ENCODE measurements around the gene SNCB.
A peak's percentile ranks its signal among the peaks of the same experiment; 100 is the strongest.

Gene SNCB

DNA sequence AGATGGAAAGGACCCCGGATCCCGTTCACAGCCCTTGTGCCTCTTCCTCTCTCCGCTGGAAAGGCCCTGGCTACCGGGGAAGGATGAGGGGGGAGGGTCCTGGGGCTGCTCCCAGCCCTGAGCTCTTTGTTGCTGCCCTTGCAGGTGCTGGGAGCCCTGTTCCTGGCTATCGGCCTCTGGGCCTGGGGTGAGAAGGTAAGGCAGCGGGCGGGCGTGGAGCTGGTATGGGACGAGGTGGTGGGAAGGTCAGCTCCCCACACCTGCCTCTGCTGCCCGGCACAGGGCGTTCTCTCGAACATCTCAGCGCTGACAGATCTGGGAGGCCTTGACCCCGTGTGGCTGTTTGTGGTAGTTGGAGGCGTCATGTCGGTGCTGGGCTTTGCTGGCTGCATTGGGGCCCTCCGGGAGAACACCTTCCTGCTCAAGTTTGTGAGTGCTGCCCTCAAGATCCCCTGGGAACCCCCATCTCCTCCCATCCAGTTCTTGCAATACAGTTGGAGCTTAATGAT is 21.2 kb upstream of the SNCB start:
- peaks cover 13% of the 10 kb centered on the region for H3K36me3 ChIP-seq (ENCODE audit: control insufficient read depth, insufficient read depth, low read length)
- H3K27ac ChIP-seq (ENCODE audit: low read depth, low read length, severe bottlenecking) = no peak overlapping the region
- H3K9me3 ChIP-seq (ENCODE audit: control insufficient read depth, low read length) = no peaks in the 10 kb centered on the region
- no peak overlapping the region for H3K4me3 ChIP-seq (ENCODE audit: extremely low read depth, insufficient read depth, low read length, poor library complexity, severe bottlenecking)
- H3K4me1 ChIP-seq (ENCODE audit: control insufficient read depth, insufficient read depth, low read length, poor library complexity, severe bottlenecking) = peaks cover 9% of the 10 kb centered on the region
- WGBS, 2 experiments (ENCODE audit: insufficient coverage in 2 of 2) = 83 to 89% methylated on average over 6 to 11 of the region's 17 CpGs

DNA sequence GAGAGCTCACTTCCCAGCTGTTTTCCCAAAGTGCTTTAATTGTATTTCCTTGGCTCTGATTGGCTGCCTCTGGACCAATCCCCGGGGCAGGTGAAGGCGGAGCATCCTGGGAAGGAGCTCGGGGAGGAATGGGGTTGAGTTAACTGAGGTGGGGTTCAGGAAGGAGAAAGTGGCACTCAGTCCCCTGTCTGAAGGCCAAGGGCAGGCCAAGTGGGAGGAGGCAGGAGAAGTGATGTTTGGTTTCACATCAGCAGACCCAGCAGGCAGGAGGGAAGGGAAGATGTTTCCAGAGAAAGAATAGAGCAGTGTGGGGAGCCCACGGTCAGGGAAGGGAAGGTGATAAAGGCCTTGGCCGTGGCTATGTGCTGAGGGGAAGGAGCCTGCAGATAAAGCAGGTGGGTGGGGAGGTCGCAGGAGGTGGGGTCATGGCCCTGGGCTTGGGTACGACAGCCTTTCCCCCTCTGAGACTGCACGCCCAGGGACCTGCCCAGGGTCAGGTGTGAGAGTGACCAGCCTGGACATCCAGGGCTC is 20.1 kb upstream of the SNCB start:
- Histone ChIP-seq H3K4me3 (ENCODE audit: extremely low read depth, insufficient read depth, low read length, poor library complexity, severe bottlenecking) (no peak overlapping the region), H3K36me3 (ENCODE audit: control insufficient read depth, insufficient read depth, low read length) (peaks cover 13% of the 10 kb centered on the region), H3K4me1 (ENCODE audit: control insufficient read depth, insufficient read depth, low read length, poor library complexity, severe bottlenecking) (peaks cover 9% of the 10 kb centered on the region), H3K9me3 (ENCODE audit: control insufficient read depth, low read length) (no peaks in the 10 kb centered on the region), H3K27ac (ENCODE audit: low read depth, low read length, severe bottlenecking) (no peak overlapping the region)
- WGBS, 2 experiments (ENCODE audit: insufficient coverage in 2 of 2) = 73 to 74% methylated on average over 7 to 8 of the region's 8 CpGs

DNA sequence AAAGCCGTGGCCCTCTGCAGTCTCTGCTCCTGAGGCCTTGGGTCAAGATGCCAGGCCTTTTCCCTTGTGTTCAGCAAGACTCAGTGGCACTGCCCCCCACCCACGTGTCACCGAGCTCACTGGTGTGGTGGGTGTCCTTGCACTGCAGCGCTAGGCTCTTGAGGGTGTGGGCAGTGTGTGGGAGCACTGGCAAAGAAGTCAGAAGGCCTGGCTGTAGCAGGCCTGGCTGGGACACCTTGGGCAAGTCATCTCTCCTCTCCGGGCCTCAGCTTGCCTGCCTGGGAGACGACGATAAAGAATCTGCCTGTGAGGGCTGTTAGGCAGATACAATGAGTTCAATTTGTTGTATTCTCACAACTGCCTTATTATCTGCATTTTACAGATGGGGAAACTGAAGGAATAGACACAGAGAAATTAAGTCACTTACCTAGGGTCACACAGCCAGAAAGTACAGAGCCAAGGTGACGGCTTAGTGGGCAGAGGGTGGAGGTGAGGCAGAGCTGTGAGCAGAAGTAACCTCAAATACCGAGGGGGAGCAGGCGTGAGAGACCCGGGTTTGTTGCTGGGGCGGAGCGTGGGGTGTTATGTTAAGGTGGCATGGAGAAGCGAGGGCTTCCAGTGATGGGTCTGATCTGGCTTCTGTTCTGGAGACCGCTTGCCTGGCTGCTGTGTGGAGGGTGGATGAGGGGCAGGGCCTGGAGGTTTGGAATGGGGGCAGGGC is 18.3 kb upstream of the SNCB start:
- WGBS, 2 experiments (ENCODE audit: insufficient coverage in 2 of 2) = 85 to 92% methylated on average over 11 to 12 of the region's 15 CpGs
- H3K4me3 ChIP-seq (ENCODE audit: extremely low read depth, insufficient read depth, low read length, poor library complexity, severe bottlenecking) = peak overlapping the region; percentile 69

DNA sequence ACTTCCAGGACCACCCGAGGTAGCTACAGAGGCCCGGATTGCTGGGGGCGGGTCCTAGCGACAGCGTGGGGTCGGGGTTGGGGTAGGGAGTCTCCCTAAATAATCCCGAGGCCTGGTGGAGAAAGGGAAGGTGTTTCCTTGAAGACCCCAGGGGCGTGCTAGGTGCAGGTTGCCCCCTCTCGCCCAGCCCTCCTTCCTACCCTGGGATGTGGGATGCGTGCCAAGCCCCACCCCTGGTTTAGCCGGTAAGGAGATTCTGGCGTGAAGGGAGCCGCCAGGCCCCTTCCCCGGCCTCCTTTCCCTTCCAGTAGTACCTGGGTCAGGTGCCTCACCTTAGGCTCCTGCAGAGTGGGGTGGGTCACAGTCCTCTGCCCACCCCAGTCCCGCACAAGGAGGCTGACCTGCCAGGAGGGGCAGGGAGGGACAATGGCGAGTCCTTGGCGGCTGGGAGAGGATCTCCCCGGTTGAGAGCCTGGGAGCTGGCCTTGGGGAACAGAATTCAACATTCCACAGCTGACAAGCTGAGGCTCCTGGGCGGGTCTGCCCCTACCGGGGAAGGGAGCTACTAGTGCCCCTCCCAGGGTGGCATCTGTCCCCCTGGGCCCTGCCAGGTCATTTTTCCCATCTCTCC is 17.6 kb upstream of the SNCB start:
- no peak overlapping the region for H3K27ac ChIP-seq (ENCODE audit: low read depth, low read length, severe bottlenecking)
- peaks cover 11% of the 10 kb centered on the region for H3K36me3 ChIP-seq (ENCODE audit: control insufficient read depth, insufficient read depth, low read length)
- 28 to 40% methylated on average over 7 to 11 of the region's 20 CpGs for WGBS, 2 experiments (ENCODE audit: insufficient coverage in 2 of 2)
- no peaks in the 10 kb centered on the region for H3K9me3 ChIP-seq (ENCODE audit: control insufficient read depth, low read length)
- peak overlapping the region; percentile 69 for H3K4me3 ChIP-seq (ENCODE audit: extremely low read depth, insufficient read depth, low read length, poor library complexity, severe bottlenecking)
- peaks cover 9% of the 10 kb centered on the region for H3K4me1 ChIP-seq (ENCODE audit: control insufficient read depth, insufficient read depth, low read length, poor library complexity, severe bottlenecking)

More for the DNA sequence above, 18.3 kb upstream of the SNCB start:
- Histone ChIP-seq H3K4me1 (ENCODE audit: control insufficient read depth, insufficient read depth, low read length, poor library complexity, severe bottlenecking) (peaks cover 9% of the 10 kb centered on the region), H3K36me3 (ENCODE audit: control insufficient read depth, insufficient read depth, low read length) (peaks cover 13% of the 10 kb centered on the region), H3K27ac (ENCODE audit: low read depth, low read length, severe bottlenecking) (no peak overlapping the region), H3K9me3 (ENCODE audit: control insufficient read depth, low read length) (no peaks in the 10 kb centered on the region)

DNA sequence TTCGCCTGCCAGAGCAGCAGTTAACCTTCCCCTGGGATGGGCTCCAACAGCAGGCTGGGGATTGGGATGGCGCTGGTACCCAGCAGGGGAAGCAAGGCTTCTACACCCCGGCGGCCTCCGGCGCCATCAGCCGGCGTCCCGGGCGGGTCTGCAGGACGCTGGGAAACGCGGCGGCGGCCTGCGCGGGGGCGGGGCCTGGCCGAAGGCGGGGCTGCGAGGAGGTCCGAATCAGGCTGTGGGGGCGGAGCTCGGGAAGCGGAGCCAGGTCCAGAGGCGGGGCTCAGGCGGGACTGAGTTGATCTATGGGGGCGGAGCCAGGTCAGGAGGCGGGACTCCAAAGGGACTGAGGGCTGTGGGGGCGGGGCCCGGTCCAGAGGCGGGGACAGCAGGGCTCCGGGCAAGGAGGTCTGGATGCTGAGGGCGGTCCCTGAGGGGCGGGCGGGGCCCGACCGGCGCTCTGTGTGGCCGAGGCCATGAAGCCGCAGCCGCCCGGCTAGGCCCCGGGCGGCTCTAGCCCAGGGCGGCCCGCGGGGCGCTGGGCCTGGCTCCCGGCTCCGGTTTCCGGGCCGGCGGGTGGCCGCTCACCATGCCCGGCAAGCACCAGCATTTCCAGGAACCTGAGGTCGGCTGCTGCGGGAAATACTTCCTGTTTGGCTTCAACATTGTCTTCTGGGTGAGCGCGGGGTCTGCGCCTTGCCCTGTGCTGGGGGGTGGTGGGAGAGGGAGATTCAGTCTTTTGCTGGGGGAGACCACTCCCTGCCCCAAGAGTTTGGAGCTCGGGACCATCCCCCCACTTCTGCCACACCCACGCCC is 16.9 kb upstream of the SNCB start, which contains the start of gene TSPAN17:
TSPAN17 (plus strand) TSS at position 455 of the 813 bp plus-strand sequence; CDS start at position 587, 132 bp downstream.
- WGBS, 2 experiments (ENCODE audit: insufficient coverage in 2 of 2) = 1% methylated on average over 40 to 47 of the region's 63 CpGs
- Histone ChIP-seq H3K4me1 (ENCODE audit: control insufficient read depth, insufficient read depth, low read length, poor library complexity, severe bottlenecking) (peaks cover 9% of the 10 kb centered on the region), H3K27ac (ENCODE audit: low read depth, low read length, severe bottlenecking) (peak within 1 kb of the TSS; percentile 43), H3K9me3 (ENCODE audit: control insufficient read depth, low read length) (no peaks in the 10 kb centered on the region), H3K4me3 (ENCODE audit: extremely low read depth, insufficient read depth, low read length, poor library complexity, severe bottlenecking) (peak within 1 kb of the TSS; percentile 69), H3K36me3 (ENCODE audit: control insufficient read depth, insufficient read depth, low read length) (peaks cover 5% of the 10 kb centered on the region)

DNA sequence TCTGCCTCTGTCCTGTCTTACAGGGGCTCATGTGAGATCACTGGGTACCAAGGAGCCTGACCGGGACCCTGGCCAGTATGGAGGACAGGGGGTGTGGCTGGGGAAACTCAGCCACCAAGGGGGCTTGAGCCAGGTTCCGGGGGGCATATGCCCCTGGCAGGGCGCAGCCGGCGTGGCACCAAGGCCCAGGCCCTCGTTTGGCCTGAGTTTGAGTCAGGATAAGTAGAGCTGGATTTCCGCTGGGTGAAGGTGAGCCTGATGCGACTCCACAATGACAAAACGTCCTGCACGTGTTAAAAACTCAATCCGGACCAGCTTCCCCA is 16.3 kb upstream of the SNCB start:
- peak overlapping the region; percentile 37 for H3K27ac ChIP-seq (ENCODE audit: low read depth, low read length, severe bottlenecking)
- WGBS, 2 experiments (ENCODE audit: insufficient coverage in 2 of 2) = 63 to 64% methylated on average over 11 of the region's 11 CpGs
- no peaks in the 10 kb centered on the region for H3K36me3 ChIP-seq (ENCODE audit: control insufficient read depth, insufficient read depth, low read length)
- H3K4me3 ChIP-seq (ENCODE audit: extremely low read depth, insufficient read depth, low read length, poor library complexity, severe bottlenecking) = no peak overlapping the region
- peaks cover 9% of the 10 kb centered on the region for H3K4me1 ChIP-seq (ENCODE audit: control insufficient read depth, insufficient read depth, low read length, poor library complexity, severe bottlenecking)
- H3K9me3 ChIP-seq (ENCODE audit: control insufficient read depth, low read length) = no peaks in the 10 kb centered on the region

DNA sequence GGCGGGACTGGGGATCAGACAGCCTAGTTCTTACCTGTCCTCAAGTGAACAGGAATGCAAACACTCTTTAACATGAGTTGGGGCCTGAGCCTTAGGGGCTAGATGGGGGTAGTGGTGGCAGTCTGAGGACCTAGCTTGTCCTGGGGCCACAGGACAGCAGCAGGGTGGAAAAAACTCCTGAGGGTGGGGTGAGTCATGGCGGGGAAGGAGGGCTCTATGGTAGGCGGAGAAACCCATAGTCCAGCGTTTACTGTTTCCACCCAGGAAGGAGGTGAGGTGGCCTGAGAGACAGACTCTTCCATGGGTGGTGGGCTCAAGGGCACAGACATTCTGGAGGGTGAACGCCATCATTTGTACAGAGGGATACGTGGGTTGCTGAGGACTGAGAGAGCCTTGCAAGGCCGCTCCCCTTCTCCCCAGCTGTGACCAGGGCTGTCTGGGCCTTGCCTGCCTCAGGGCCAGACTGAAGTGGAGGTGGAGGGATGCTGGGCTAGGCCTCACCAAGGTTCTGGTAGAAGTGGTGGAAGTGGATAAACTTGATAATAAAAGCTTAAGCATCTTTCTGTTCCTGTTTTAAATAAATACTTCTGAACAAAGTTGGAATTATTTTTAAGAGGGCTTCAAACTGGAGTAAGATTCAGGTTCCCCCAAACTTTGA is 15.8 kb upstream of the SNCB start:
- 92 to 93% methylated on average over 3 to 6 of the region's 7 CpGs for WGBS, 2 experiments (ENCODE audit: insufficient coverage in 2 of 2)

DNA sequence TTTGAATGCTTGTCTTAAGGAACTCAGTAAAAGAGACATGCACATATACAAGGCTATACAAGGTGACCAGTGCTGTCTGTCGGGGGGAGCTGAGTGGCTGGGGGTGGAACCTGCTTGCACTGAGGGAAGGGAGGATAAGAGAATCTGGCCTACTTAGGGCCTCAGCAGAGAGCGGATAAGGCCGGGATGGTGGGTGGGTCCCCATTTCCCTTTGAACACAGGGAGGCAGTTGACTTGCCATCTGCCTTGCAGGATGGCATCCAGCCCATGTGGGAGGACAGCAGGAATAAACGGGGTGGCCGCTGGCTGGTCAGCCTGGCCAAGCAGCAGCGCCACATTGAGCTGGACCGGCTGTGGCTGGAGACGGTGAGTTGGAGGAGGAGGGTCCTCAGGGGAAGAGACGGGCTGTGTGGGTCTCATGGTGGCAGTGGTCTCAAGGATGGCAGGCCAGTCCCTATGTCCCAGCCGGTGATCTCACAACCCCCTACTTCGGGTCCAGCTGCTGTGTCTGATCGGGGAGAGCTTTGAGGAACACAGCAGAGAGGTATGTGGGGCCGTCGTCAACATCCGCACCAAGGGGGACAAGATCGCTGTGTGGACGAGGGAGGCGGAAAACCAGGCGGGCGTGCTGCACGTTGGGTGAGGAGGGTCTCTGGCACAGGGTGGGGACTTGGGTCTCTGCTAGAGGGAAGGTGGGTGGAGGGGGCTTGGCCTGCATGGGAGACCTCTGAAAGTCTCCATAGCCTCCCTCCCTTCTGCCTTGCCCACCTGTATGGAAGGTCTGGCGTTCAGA is 14.7 kb upstream of the SNCB start:
- H3K9me3 ChIP-seq (ENCODE audit: control insufficient read depth, low read length) = no peaks in the 10 kb centered on the region
- H3K36me3 ChIP-seq (ENCODE audit: control insufficient read depth, insufficient read depth, low read length) = no peaks in the 10 kb centered on the region
- WGBS, 2 experiments (ENCODE audit: insufficient coverage in 2 of 2) = 93 to 95% methylated on average over 14 to 22 of the region's 22 CpGs
- no peak overlapping the region for H3K27ac ChIP-seq (ENCODE audit: low read depth, low read length, severe bottlenecking)
- H3K4me1 ChIP-seq (ENCODE audit: control insufficient read depth, insufficient read depth, low read length, poor library complexity, severe bottlenecking) = peaks cover 9% of the 10 kb centered on the region
- H3K4me3 ChIP-seq (ENCODE audit: extremely low read depth, insufficient read depth, low read length, poor library complexity, severe bottlenecking) = no peak overlapping the region

More for the DNA sequence above, 15.8 kb upstream of the SNCB start:
- Histone ChIP-seq H3K4me1 (ENCODE audit: control insufficient read depth, insufficient read depth, low read length, poor library complexity, severe bottlenecking) (peaks cover 9% of the 10 kb centered on the region), H3K4me3 (ENCODE audit: extremely low read depth, insufficient read depth, low read length, poor library complexity, severe bottlenecking) (no peak overlapping the region), H3K9me3 (ENCODE audit: control insufficient read depth, low read length) (no peaks in the 10 kb centered on the region), H3K27ac (ENCODE audit: low read depth, low read length, severe bottlenecking) (no peak overlapping the region), H3K36me3 (ENCODE audit: control insufficient read depth, insufficient read depth, low read length) (no peaks in the 10 kb centered on the region)

DNA sequence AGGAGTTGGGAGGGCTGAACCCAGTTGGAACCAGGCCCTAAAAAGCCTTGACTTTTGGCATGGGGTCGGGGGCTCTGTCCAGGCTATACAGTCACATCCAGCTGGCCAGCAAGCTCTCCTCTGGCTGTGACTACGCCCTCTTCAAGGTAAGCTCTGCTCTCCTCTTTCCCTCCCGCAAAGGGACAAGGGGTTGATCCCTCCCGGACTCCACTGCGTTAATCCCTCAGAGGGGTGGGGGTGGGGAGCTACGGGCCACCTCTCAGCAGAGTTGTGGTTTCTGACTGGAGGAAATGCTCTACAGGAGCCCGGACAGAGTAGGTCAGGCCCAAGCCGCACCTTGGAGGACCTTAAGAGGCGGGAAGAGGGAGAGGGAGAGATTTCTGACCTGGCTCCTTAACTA is 14.0 kb upstream of the SNCB start:
- peaks cover 9% of the 10 kb centered on the region for H3K4me1 ChIP-seq (ENCODE audit: control insufficient read depth, insufficient read depth, low read length, poor library complexity, severe bottlenecking)
- WGBS, 2 experiments (ENCODE audit: insufficient coverage in 2 of 2) = 68 to 84% methylated on average over 5 to 7 of the region's 9 CpGs
- H3K4me3 ChIP-seq (ENCODE audit: extremely low read depth, insufficient read depth, low read length, poor library complexity, severe bottlenecking) = no peak overlapping the region
- no peak overlapping the region for H3K27ac ChIP-seq (ENCODE audit: low read depth, low read length, severe bottlenecking)
- H3K36me3 ChIP-seq (ENCODE audit: control insufficient read depth, insufficient read depth, low read length) = no peaks in the 10 kb centered on the region
- H3K9me3 ChIP-seq (ENCODE audit: control insufficient read depth, low read length) = no peaks in the 10 kb centered on the region

All from mesodermal cell (in vitro differentiated cells).